Measurements from ENCODE around the gene HEATR3. TPM values are rescaled to one million over a fixed set of nuclear protein-coding genes. Genes with fewer than 3 reads are reported as not detected.

HEATR3 gene
- polyA plus RNA-seq, 3 donors: 10.4 to 40.6 (median 10.7) TPM

GRCh38 chr16:50059669-50060068 lies 6.1 kb upstream of the HEATR3 start:
- 97% methylated on average over 3 of the region's 3 CpGs for WGBS (ENCODE audit: insufficient coverage)
- Histone ChIP-seq H3K4me3 (replicated peaks in 1 of 3; ENCODE audit: low read depth in 2 of 3, low read length in 3 of 3) (no peak overlapping the region), H3K27me3 (ENCODE audit: control insufficient read depth in 2 of 2, insufficient read depth in 2 of 2, low read length in 2 of 2) (no peaks in the 10 kb centered on the region), H3K9me3 (replicated peaks in 1 of 2; ENCODE audit: control insufficient read depth in 1 of 2, insufficient read depth in 1 of 2, low read length in 2 of 2) (peaks cover 16 to 19% of the 10 kb centered on the region in 2 donors), H3K4me2 (replicated peaks; ENCODE audit: extremely low read depth, low read length, poor library complexity, severe bottlenecking) (no peak overlapping the region), H3K27ac (ENCODE audit: low read depth in 1 of 2, low read length in 2 of 2) (no peak overlapping the region), H2AFZ (ENCODE audit: insufficient read depth, low read depth, low read length, poor library complexity, severe bottlenecking) (no peak overlapping the region), H3K36me3 (replicated peaks in 1 of 2; ENCODE audit: control insufficient read depth in 1 of 2, insufficient read depth in 2 of 2, low read length in 2 of 2) (no peaks in the 10 kb centered on the region), H3K79me2 (ENCODE audit: insufficient read depth, low read length) (no peaks in the 10 kb centered on the region), H3K9ac (ENCODE audit: insufficient read depth, low read length, poor library complexity, severe bottlenecking) (no peak overlapping the region), H3K4me1 (ENCODE audit: control insufficient read depth in 1 of 2, insufficient read depth in 2 of 2, low read length in 2 of 2) (no peaks in the 10 kb centered on the region), H4K20me1 (ENCODE audit: insufficient read depth, low read length) (no peaks in the 10 kb centered on the region)
- no peak for DNase-seq
- Mint-ChIP-seq H3K4me1 (no peaks in the 10 kb centered on the region), H3K9me3 (peaks cover 10 to 26% (median 19%) of the 10 kb centered on the region in 7 donors), H3K4me3 (no peak overlapping the region), H3K27me3 (ENCODE audit: low read depth in 3 of 3) (peaks cover 2 to 8% (median 4%) of the 10 kb centered on the region in 3 donors), H3K36me3 (peaks cover 1 to 5% of the 10 kb centered on the region in 2 donors), H3K27ac (no peak overlapping the region)
- no peak for TF ChIP-seq CTCF (IDR thresholded peaks at IDR 0.05)
- intact Hi-C loops (cut with micrococcal nuclease): no loop called here

- H3K27me3 Mint-ChIP-seq (ENCODE audit: low read depth in 3 of 3): peaks cover 2 to 9% (median 4%) of the 10 kb centered on the region in 3 donors
- H2AFZ ChIP-seq (ENCODE audit: insufficient read depth, low read depth, low read length, poor library complexity, severe bottlenecking): no peak overlapping the region
Observed at GRCh38 chr16:50061326-50061725, 4.4 kb upstream of the HEATR3 start.

More at GRCh38 chr16:50061326-50061725, 4.4 kb upstream of the HEATR3 start:
- Histone ChIP-seq H3K9ac (ENCODE audit: insufficient read depth, low read length, poor library complexity, severe bottlenecking) (no peak overlapping the region), H3K36me3 (replicated peaks in 1 of 2; ENCODE audit: control insufficient read depth in 1 of 2, insufficient read depth in 2 of 2, low read length in 2 of 2) (no peaks in the 10 kb centered on the region), H3K27me3 (ENCODE audit: control insufficient read depth in 2 of 2, insufficient read depth in 2 of 2, low read length in 2 of 2) (no peaks in the 10 kb centered on the region), H3K9me3 (replicated peaks in 1 of 2; ENCODE audit: control insufficient read depth in 1 of 2, insufficient read depth in 1 of 2, low read length in 2 of 2) (peaks cover 6 to 8% of the 10 kb centered on the region in 2 donors), H3K4me3 (replicated peaks in 1 of 3; ENCODE audit: low read depth in 2 of 3, low read length in 3 of 3) (no peak overlapping the region), H3K27ac (ENCODE audit: low read depth in 1 of 2, low read length in 2 of 2) (no peak overlapping the region), H3K4me2 (replicated peaks; ENCODE audit: extremely low read depth, low read length, poor library complexity, severe bottlenecking) (no peak overlapping the region), H3K4me1 (ENCODE audit: control insufficient read depth in 1 of 2, insufficient read depth in 2 of 2, low read length in 2 of 2) (peaks cover under 1 to 4% of the 10 kb centered on the region in 2 donors), H3K79me2 (ENCODE audit: insufficient read depth, low read length) (peaks cover 4% of the 10 kb centered on the region), H4K20me1 (ENCODE audit: insufficient read depth, low read length) (peaks cover under 1% of the 10 kb centered on the region)
- Mint-ChIP-seq H3K4me1 (peaks cover 4% of the 10 kb centered on the region), H3K27ac (no peak overlapping the region), H3K9me3 (peaks cover 5 to 18% (median 12%) of the 10 kb centered on the region in 7 donors), H3K4me3 (no peak overlapping the region), H3K36me3 (peaks cover 0 to 3% of the 10 kb centered on the region in 2 donors)
- no CpG with 5 or more reads among the region's 1 CpG for WGBS (ENCODE audit: insufficient coverage)
- no peak for DNase-seq
- no peak for TF ChIP-seq CTCF (IDR thresholded peaks at IDR 0.05)
- intact Hi-C loops (cut with micrococcal nuclease): no loop called here
